Measurements from ENCODE around the gene ARL11.
A peak's percentile ranks its signal among the peaks of the same experiment; 100 is the strongest.

ARL11 gene

GRCh38 chr13:49629196-49629938, 1.1 kb downstream of the ARL11 start:
- DNase-seq, result no peak
- no peak for TF ChIP-seq POLR2A (IDR thresholded peaks at IDR 0.05; ENCODE audit: low read length)
- no peak for TF ChIP-seq GATA1 (IDR thresholded peaks at IDR 0.05; ENCODE audit: low read depth, low read length)

GRCh38 chr13:49629947-49630346, 1.6 kb downstream of the ARL11 start:
- no peak for DNase-seq
- TF ChIP-seq GATA1 (IDR thresholded peaks at IDR 0.05; ENCODE audit: low read depth, low read length), result no peak

- DNase-seq, result peak in 1 of 2 experiments; percentile 11
- TF ChIP-seq GATA1 (IDR thresholded peaks at IDR 0.05; ENCODE audit: low read depth, low read length), result no peak
- TF ChIP-seq POLR2A (IDR thresholded peaks at IDR 0.05; ENCODE audit: low read length), result no peak
Measured at GRCh38 chr13:49630580-49630979, 2.3 kb downstream of the ARL11 start.

- TF ChIP-seq POLR2A (IDR thresholded peaks at IDR 0.05; ENCODE audit: low read length) (no peak), GATA1 (IDR thresholded peaks at IDR 0.05; ENCODE audit: low read depth, low read length) (no peak)
- DNase-seq, result no peak
Measured at GRCh38 chr13:49632156-49632555, 3.8 kb downstream of the ARL11 start.

GRCh38 chr13:49633710-49634109, 5.4 kb downstream of the ARL11 start:
- TF ChIP-seq GATA1 (IDR thresholded peaks at IDR 0.05; ENCODE audit: low read depth, low read length) (no peak), POLR2A (IDR thresholded peaks at IDR 0.05; ENCODE audit: low read length) (no peak)
- no peak for DNase-seq

- TF ChIP-seq POLR2A (IDR thresholded peaks at IDR 0.05; ENCODE audit: low read length) (no peak), GATA1 (IDR thresholded peaks at IDR 0.05; ENCODE audit: low read depth, low read length) (no peak)
- peak in 1 of 2 experiments; percentile 23 for DNase-seq
Measured at GRCh38 chr13:49635599-49636433, 7.5 kb downstream of the ARL11 start.

- no peak for TF ChIP-seq POLR2A (IDR thresholded peaks at IDR 0.05; ENCODE audit: low read length)
- no peak for TF ChIP-seq GATA1 (IDR thresholded peaks at IDR 0.05; ENCODE audit: low read depth, low read length)
- no peak for DNase-seq
Measured at GRCh38 chr13:49636705-49637104, 8.4 kb downstream of the ARL11 start.

GRCh38 chr13:49638030-49638743, 9.9 kb downstream of the ARL11 start:
- TF ChIP-seq GATA1 (IDR thresholded peaks at IDR 0.05; ENCODE audit: low read depth, low read length), result no peak
- no peak for TF ChIP-seq POLR2A (IDR thresholded peaks at IDR 0.05; ENCODE audit: low read length)
- DNase-seq, result no peak

GRCh38 chr13:49638744-49639072, 10.4 kb downstream of the ARL11 start:
- DNase-seq, result no peak
- TF ChIP-seq POLR2A (IDR thresholded peaks at IDR 0.05; ENCODE audit: low read length), result no peak
- no peak for TF ChIP-seq GATA1 (IDR thresholded peaks at IDR 0.05; ENCODE audit: low read depth, low read length)

- DNase-seq, result peak; percentile 31 to 67
- no peak for TF ChIP-seq POLR2A (IDR thresholded peaks at IDR 0.05; ENCODE audit: low read length)
Measured at GRCh38 chr13:49641801-49642291, 13.5 kb downstream of the ARL11 start.

GRCh38 chr13:49643035-49643646, 14.8 kb downstream of the ARL11 start:
- DNase-seq, result peak in 1 of 2 experiments; percentile 13

GRCh38 chr13:49645451-49645850, 17.1 kb downstream of the ARL11 start:
- DNase-seq, result no peak
- TF ChIP-seq POLR2A (IDR thresholded peaks at IDR 0.05; ENCODE audit: low read length) (no peak), GATA1 (IDR thresholded peaks at IDR 0.05; ENCODE audit: low read depth, low read length) (no peak)

More at GRCh38 chr13:49643035-49643646, 14.8 kb downstream of the ARL11 start:
- TF ChIP-seq POLR2A (IDR thresholded peaks at IDR 0.05; ENCODE audit: low read length) (no peak), GATA1 (IDR thresholded peaks at IDR 0.05; ENCODE audit: low read depth, low read length) (no peak)

GRCh38 chr13:49646688-49647087, 18.4 kb downstream of the ARL11 start:
- DNase-seq, result no peak

More at GRCh38 chr13:49646688-49647087, 18.4 kb downstream of the ARL11 start:
- no peak for TF ChIP-seq GATA1 (IDR thresholded peaks at IDR 0.05; ENCODE audit: low read depth, low read length)
- TF ChIP-seq POLR2A (IDR thresholded peaks at IDR 0.05; ENCODE audit: low read length), result no peak

Measured in erythroblast (primary cell).